Osteoblast (primary cell): ENCODE results near the gene PNKD. TPM values are rescaled to one million over a fixed set of nuclear protein-coding genes. Genes with fewer than 3 reads are reported as not detected.

Experiments used
- DNase-seq: peaks from one replicate; pipeline ENCODE4 v3.0.0; 2011; ENCODE audit warnings: low spot score, mixed read lengths; ENCODE audit not compliant: insufficient read length; ENCODE audit errors: missing footprints
- H2AFZ ChIP-seq: 2 replicates; pipeline ENCODE4 v1.6.0; 2011; ENCODE audit warnings: mild to moderate bottlenecking, low read length
- H3K27ac ChIP-seq: 2 replicates; pipeline ENCODE4 v1.5.1; 2011; ENCODE audit warnings: mild to moderate bottlenecking, low read depth, low read length, moderate library complexity
- H3K27me3 ChIP-seq: 2 replicates; pipeline ENCODE4 v1.6.0; 2012; ENCODE audit warnings: mild to moderate bottlenecking, control low read depth, inconsistent platforms, low read length, moderate library complexity; ENCODE audit not compliant: insufficient read depth
- H3K36me3 ChIP-seq: 2 replicates; pipeline ENCODE4 v1.5.1; 2011; ENCODE audit warnings: mild to moderate bottlenecking, low read length, control low read depth, moderate library complexity; ENCODE audit not compliant: insufficient read depth
- H3K4me1 ChIP-seq: 2 replicates; pipeline ENCODE4 v1.5.1; 2011; ENCODE audit warnings: mild to moderate bottlenecking, low read length, control low read depth, moderate library complexity; ENCODE audit not compliant: insufficient read depth
- H3K4me2 ChIP-seq: 2 replicates; pipeline ENCODE4 v1.6.0; 2011; ENCODE audit warnings: mild to moderate bottlenecking, low read length; ENCODE audit not compliant: insufficient read depth
- H3K4me3 ChIP-seq: fragments of 200-600 bp; sonication (generic); 3 replicates; pipeline ENCODE4 v1.5.1; 2012; ENCODE audit warnings: mild to moderate bottlenecking, low read length, inconsistent platforms; ENCODE audit not compliant: insufficient read depth
- H3K79me2 ChIP-seq: 2 replicates; pipeline ENCODE4 v1.6.0; 2012; ENCODE audit warnings: mild to moderate bottlenecking, low read length, control low read depth, inconsistent platforms; ENCODE audit not compliant: insufficient read depth
- H3K9me3 ChIP-seq: 2 replicates; pipeline ENCODE4 v1.5.1; 2011; ENCODE audit warnings: low read depth, low read length, control low read depth
- H4K20me1 ChIP-seq: 2 replicates; pipeline ENCODE4 v1.6.0; 2012; ENCODE audit warnings: mild to moderate bottlenecking, low read length, control low read depth; ENCODE audit not compliant: insufficient read depth
- CTCF ChIP-seq: IDR thresholded peaks from 2 replicates; pipeline ENCODE4 v1.5.1; 2011; ENCODE audit warnings: mild to moderate bottlenecking, low read depth, low read length, moderate library complexity; ENCODE audit errors: extremely low read depth
- total RNA-seq: library from RNA; depleted of rRNA; stranded (reverse); fragments of >200 nt; gene quantifications from 2 replicates; pipeline ENCODE4 v1.2.3, GENCODE V29; 2012

Gene PNKD
- total RNA-seq, 1 donor = 23.2 TPM

- no peak for TF ChIP-seq CTCF
These were observed 55.3 kb downstream of the PNKD start for GRCh38 chr2:218325566-218326160.

GRCh38 chr2:218326315-218326714 is 56.0 kb downstream of the PNKD start:
- Histone ChIP-seq H3K4me1 (peaks cover 18% of the 10 kb centered on the region), H3K79me2 (no peaks in the 10 kb centered on the region), H3K4me2 (no peak overlapping the region), H3K27ac (no peak overlapping the region), H2AFZ (no peak overlapping the region), H3K9me3 (no peaks in the 10 kb centered on the region), H3K36me3 (no peaks in the 10 kb centered on the region), H4K20me1 (no peaks in the 10 kb centered on the region), H3K27me3 (no peaks in the 10 kb centered on the region), H3K4me3 (no peak overlapping the region)
- no peak for TF ChIP-seq CTCF
- DNase-seq = peak; percentile 26

More at GRCh38 chr2:218325566-218326160, 55.3 kb downstream of the PNKD start:
- Histone ChIP-seq H3K36me3 (no peaks in the 10 kb centered on the region), H3K4me2 (no peak overlapping the region), H3K9me3 (no peaks in the 10 kb centered on the region), H3K27me3 (no peaks in the 10 kb centered on the region), H3K79me2 (no peaks in the 10 kb centered on the region), H4K20me1 (no peaks in the 10 kb centered on the region), H3K4me3 (no peak overlapping the region), H3K4me1 (peaks cover 18% of the 10 kb centered on the region), H2AFZ (no peak overlapping the region), H3K27ac (no peak overlapping the region)
- DNase-seq = peak; percentile 43

GRCh38 chr2:218327451-218328210 is 57.3 kb downstream of the PNKD start:
- Histone ChIP-seq H3K4me1 (peaks cover 13% of the 10 kb centered on the region), H3K27ac (no peak overlapping the region), H3K27me3 (no peaks in the 10 kb centered on the region), H3K9me3 (no peaks in the 10 kb centered on the region), H3K36me3 (no peaks in the 10 kb centered on the region), H3K4me2 (no peak overlapping the region), H2AFZ (no peak overlapping the region), H4K20me1 (no peaks in the 10 kb centered on the region), H3K4me3 (no peak overlapping the region), H3K79me2 (no peaks in the 10 kb centered on the region)
- TF ChIP-seq CTCF = no peak
- DNase-seq = peak; percentile 38

GRCh38 chr2:218328294-218328693 is 58.0 kb downstream of the PNKD start:
- H3K79me2 ChIP-seq = no peaks in the 10 kb centered on the region
- no peak overlapping the region for H3K27ac ChIP-seq
- H3K27me3 ChIP-seq = no peaks in the 10 kb centered on the region
- H3K4me3 ChIP-seq = no peak overlapping the region
- no peak overlapping the region for H3K4me2 ChIP-seq
- no peak for TF ChIP-seq CTCF
- no peak overlapping the region for H2AFZ ChIP-seq
- peak; percentile 67 for DNase-seq
- H3K4me1 ChIP-seq = peaks cover 15% of the 10 kb centered on the region
- no peaks in the 10 kb centered on the region for H3K36me3 ChIP-seq
- H4K20me1 ChIP-seq = no peaks in the 10 kb centered on the region
- H3K9me3 ChIP-seq = no peaks in the 10 kb centered on the region
